Measurements from ENCODE around the gene FREY1.
"Not testable (repeated sequence)": the region's sequence is repeated elsewhere in the genome, so short reads cannot be mapped to it uniquely, and the experiment has no call there.

FREY1 gene

GRCh38 chr11:45913514-45913913 lies 6.4 kb upstream of the FREY1 start:
- DNase-seq: no peak

- DNase-seq: no peak
Observed at GRCh38 chr11:45910623-45911022, 3.6 kb upstream of the FREY1 start.

- DNase-seq: no peak
Observed at GRCh38 chr11:45909594-45910475, 2.8 kb upstream of the FREY1 start.

- no peak for DNase-seq
Observed at GRCh38 chr11:45907911-45908370, 870 bp upstream of the FREY1 start.

GRCh38 chr11:45906096-45906682 lies 882 bp downstream of the FREY1 start:
- DNase-seq: no peak

GRCh38 chr11:45905576-45905975 lies 1.5 kb downstream of the FREY1 start:
- not testable (repeated sequence) for DNase-seq

- DNase-seq: no peak
Observed at GRCh38 chr11:45905095-45905494, 2.0 kb downstream of the FREY1 start.

- DNase-seq: no peak
Observed at GRCh38 chr11:45904309-45904915, 2.7 kb downstream of the FREY1 start.

- DNase-seq: no peak
Observed at GRCh38 chr11:45902452-45903380, 4.4 kb downstream of the FREY1 start.

- DNase-seq: no peak
Observed at GRCh38 chr11:45901626-45902025, 5.4 kb downstream of the FREY1 start.

- DNase-seq: no peak
Observed at GRCh38 chr11:45900916-45901617, 6.0 kb downstream of the FREY1 start.

GRCh38 chr11:45900175-45900800 lies 6.8 kb downstream of the FREY1 start:
- DNase-seq: not testable (repeated sequence)

GRCh38 chr11:45899448-45900174 lies 7.5 kb downstream of the FREY1 start:
- peak; percentile 89 for DNase-seq

GRCh38 chr11:45899086-45899447 lies 8.0 kb downstream of the FREY1 start:
- DNase-seq: no peak

GRCh38 chr11:45897556-45897955 lies 9.5 kb downstream of the FREY1 start:
- DNase-seq: no peak

- DNase-seq: peak; percentile 75
Observed at GRCh38 chr11:45896422-45896984, 10.6 kb downstream of the FREY1 start.

GRCh38 chr11:45895553-45896259 lies 11.4 kb downstream of the FREY1 start:
- DNase-seq: no peak

GRCh38 chr11:45894555-45895247 lies 12.4 kb downstream of the FREY1 start:
- DNase-seq: no peak

- no peak for DNase-seq
Observed at GRCh38 chr11:45892856-45893255, 14.2 kb downstream of the FREY1 start.

All from NCI-H774 (cell line).